ENCODE data around the gene PHYKPL. TPM values are rescaled to one million over a fixed set of nuclear protein-coding genes. Genes with fewer than 3 reads are reported as not detected.

PHYKPL gene
- total RNA-seq, 1 donor from 2014 or later: 29.2 TPM

DNA sequence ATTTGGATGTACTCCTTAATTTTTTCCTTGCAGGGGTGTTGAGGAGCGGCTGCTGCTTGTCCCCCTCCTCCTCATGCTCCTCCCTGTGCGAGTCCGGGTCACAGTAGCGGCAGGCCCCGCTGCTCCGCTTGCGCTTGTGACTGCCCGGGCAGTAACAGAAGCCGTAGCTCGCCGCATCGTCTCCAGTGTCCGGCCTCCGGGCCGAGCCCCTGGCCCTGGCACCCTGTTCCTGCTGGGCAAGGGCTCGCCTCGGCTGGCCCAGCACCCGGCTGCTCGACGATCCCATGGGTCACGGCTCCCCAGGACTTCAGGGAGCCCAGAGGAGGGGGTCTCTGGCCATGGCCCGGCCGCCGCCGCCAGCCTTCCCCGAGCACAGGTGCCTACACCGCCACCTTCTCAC, 45.6 kb downstream of the PHYKPL start, which contains the start of gene GMCL2:
GMCL2 (minus strand) TSS at position 358 of the 400 bp plus-strand sequence; CDS start at position 286, 72 bp downstream.
- DNase-seq (ENCODE audit: low read depth) (no peak), FAIRE-seq (no peak)
- H3K27me3 ChIP-seq (ENCODE audit: control insufficient read depth, insufficient read depth, low read length): no peaks in the 10 kb centered on the region
- no peak within 1 kb of the TSS for H3K4me3 ChIP-seq (ENCODE audit: low read depth, low read length)
- TF ChIP-seq, protein P1, sequence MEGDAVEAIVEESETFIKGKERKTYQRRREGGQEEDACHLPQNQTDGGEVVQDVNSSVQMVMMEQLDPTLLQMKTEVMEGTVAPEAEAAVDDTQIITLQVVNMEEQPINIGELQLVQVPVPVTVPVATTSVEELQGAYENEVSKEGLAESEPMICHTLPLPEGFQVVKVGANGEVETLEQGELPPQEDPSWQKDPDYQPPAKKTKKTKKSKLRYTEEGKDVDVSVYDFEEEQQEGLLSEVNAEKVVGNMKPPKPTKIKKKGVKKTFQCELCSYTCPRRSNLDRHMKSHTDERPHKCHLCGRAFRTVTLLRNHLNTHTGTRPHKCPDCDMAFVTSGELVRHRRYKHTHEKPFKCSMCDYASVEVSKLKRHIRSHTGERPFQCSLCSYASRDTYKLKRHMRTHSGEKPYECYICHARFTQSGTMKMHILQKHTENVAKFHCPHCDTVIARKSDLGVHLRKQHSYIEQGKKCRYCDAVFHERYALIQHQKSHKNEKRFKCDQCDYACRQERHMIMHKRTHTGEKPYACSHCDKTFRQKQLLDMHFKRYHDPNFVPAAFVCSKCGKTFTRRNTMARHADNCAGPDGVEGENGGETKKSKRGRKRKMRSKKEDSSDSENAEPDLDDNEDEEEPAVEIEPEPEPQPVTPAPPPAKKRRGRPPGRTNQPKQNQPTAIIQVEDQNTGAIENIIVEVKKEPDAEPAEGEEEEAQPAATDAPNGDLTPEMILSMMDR (IDR thresholded peaks at IDR 0.05; ENCODE audit: insufficient read depth, low read length, severe bottlenecking): no peak
- no peaks in the 10 kb centered on the region for H3K36me3 ChIP-seq (ENCODE audit: control insufficient read depth, insufficient read depth, low read length)

DNA sequence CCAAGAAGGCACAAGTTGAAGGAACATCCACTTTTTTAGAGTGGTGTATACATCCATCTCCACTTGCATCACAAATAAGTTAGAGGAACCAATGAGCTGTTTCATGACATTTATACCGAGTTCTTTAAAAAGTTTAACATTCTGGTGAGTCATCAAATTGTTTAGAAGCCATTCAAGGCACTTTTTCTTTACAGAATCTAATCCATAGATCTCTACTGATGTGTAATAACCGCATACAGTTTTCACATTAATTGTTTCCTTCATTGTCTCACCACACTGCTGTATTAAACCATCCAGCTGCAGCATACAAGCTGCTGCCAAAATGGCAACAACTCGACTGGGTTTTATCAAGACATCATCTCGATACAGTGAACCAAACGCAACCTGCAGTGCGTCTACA, 46.2 kb downstream of the PHYKPL start:
- no peak for DNase-seq (ENCODE audit: low read depth)
- no peak overlapping the region for H3K4me3 ChIP-seq (ENCODE audit: low read depth, low read length)
- FAIRE-seq: no peak
- no peaks in the 10 kb centered on the region for H3K27me3 ChIP-seq (ENCODE audit: control insufficient read depth, insufficient read depth, low read length)
- TF ChIP-seq, protein P1 (IDR thresholded peaks at IDR 0.05; ENCODE audit: insufficient read depth, low read length, severe bottlenecking): no peak
- H3K36me3 ChIP-seq (ENCODE audit: control insufficient read depth, insufficient read depth, low read length): no peaks in the 10 kb centered on the region

DNA sequence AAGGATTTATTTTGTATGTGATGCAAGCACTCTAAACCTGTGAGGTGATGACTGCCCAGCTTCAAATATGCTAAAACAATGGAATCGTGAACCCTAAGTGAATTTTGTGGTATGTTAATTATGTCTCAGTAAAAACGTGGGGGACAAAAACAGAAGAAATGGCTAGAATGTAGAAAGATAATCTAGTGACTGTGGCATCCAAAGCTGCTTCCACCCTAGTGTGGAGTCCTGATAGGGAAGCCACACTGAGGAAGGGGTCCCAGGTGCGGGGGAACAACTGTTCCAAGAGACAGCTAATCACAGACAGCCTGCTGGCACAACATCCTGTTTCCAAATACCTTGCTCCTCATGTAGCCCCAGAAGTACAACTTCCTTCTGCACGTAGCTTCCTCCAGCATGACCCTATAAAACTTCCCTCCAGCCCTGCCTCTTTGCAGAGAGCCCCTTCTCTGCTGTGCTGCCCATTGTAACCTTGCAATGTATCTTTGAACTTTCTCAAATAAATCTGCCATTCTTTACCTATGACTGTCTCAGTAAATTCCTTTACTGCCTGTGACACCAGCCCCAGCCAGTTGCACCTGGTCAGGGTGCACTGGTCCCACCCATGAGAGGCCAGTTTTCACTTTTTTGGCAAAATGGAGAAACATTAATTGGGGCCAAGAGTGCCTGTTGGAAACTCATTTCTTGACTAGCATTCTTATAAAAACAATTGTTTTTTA, 50.3 kb downstream of the PHYKPL start:
- no peaks in the 10 kb centered on the region for H3K27me3 ChIP-seq (ENCODE audit: control insufficient read depth, insufficient read depth, low read length)
- TF ChIP-seq, protein P1 (IDR thresholded peaks at IDR 0.05; ENCODE audit: insufficient read depth, low read length, severe bottlenecking): no peak
- no peak for DNase-seq (ENCODE audit: low read depth)
- H3K4me3 ChIP-seq (ENCODE audit: low read depth, low read length): no peak overlapping the region
- H3K36me3 ChIP-seq (ENCODE audit: control insufficient read depth, insufficient read depth, low read length): no peaks in the 10 kb centered on the region
- FAIRE-seq: no peak

DNA sequence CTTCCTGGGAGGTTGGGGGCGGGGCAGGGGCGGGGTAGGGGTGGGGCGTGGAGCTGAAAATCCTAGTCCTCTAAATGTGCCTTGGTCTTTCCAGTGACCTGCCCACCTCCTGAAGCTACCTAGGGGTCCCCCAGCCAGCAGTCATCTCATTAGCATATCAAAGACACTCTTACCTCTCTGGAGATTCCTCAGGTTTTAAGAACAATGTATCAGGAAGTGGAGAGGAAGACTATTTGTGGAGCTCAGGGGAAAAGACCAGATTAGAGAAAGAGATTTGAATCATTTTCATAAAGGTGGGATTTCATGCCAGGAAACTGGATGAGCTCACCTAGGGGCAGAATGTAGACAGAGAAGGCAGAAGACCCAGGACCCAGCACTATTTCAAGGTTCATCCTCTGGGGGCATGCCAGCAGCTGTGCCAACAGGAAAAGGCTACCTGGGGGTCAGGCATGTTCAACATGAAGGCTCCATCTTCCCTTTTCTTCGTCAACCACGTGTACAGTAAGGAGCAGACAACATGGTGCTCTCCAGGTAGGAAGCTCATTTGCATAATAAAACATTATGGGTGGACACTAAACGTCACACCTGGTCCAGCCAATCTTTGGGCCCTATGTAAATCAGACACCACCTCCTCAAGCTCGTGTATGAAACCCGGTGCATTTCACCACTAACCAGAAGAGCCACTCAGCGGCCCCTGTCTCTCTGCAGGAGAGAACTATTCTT, 52.3 kb downstream of the PHYKPL start:
- no peak for FAIRE-seq

DNA sequence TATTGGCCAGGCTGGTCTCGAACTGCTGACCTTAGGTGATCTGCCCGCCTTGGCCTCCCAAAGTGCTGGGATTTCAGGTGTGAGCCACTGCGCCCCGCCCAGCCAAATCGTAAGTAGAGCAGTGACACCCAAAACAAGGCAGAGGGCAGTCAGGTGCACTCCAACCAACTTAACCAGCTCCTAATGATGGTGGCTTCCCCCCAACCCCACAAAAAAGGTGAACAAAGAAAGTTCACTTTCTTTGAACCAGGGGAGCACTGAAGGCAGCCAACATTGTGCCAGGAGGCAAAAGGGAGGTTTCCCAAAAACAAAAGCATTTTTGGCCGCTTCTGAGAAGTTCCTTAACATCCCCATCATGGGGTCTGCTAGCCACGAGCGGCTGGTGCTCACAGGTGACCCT, 55.0 kb downstream of the PHYKPL start:
- TF ChIP-seq, protein P1 (IDR thresholded peaks at IDR 0.05; ENCODE audit: insufficient read depth, low read length, severe bottlenecking): no peak
- no peak for DNase-seq (ENCODE audit: low read depth)
- H3K27me3 ChIP-seq (ENCODE audit: control insufficient read depth, insufficient read depth, low read length): no peaks in the 10 kb centered on the region
- H3K4me3 ChIP-seq (ENCODE audit: low read depth, low read length): no peak overlapping the region
- FAIRE-seq: no peak
- H3K36me3 ChIP-seq (ENCODE audit: control insufficient read depth, insufficient read depth, low read length): no peaks in the 10 kb centered on the region

More for the DNA sequence above, 52.3 kb downstream of the PHYKPL start:
- no peak overlapping the region for H3K4me3 ChIP-seq (ENCODE audit: low read depth, low read length)
- TF ChIP-seq, protein P1 (IDR thresholded peaks at IDR 0.05; ENCODE audit: insufficient read depth, low read length, severe bottlenecking): no peak
- no peaks in the 10 kb centered on the region for H3K36me3 ChIP-seq (ENCODE audit: control insufficient read depth, insufficient read depth, low read length)
- no peak for DNase-seq (ENCODE audit: low read depth)
- H3K27me3 ChIP-seq (ENCODE audit: control insufficient read depth, insufficient read depth, low read length): no peaks in the 10 kb centered on the region
